Stimulated activated naive B cell treated with anti-CD40 and anti-IgM and Interleukin-4, amounts not matched to agents 10 μg/mL and 1 μg/mL and 100 μg/mL, for 72 hours (primary cell): Measurements from ENCODE around the gene UBE2J1.

ENCODE experiments used
- ATAC-seq, 2 donors: fragments of 150-1000 bp; cut with Tn5 transposase; replicated peaks; 2 replicates each; pipeline ENCODE4 v1.10.0; 2021; ENCODE audit warnings: moderate library complexity in 1 of 2
- DNase-seq: peaks from one replicate; pipeline ENCODE4 v3.0.0; 2021
- H3K27ac Mint-ChIP-seq: one replicate; pipeline ENCODE4 v1.8.0; 2022; ENCODE audit warnings: mild to moderate bottlenecking, mixed read lengths
- H3K27me3 Mint-ChIP-seq, 2 donors: one replicate each; pipeline ENCODE4 v1.8.0; 2022; ENCODE audit warnings: mixed read lengths in 2 of 2
- H3K36me3 Mint-ChIP-seq, 2 donors: one replicate each; pipeline ENCODE4 v1.8.0; 2022; ENCODE audit warnings: mixed read lengths in 2 of 2, mild to moderate bottlenecking in 1 of 2
- H3K4me1 Mint-ChIP-seq, 2 donors: one replicate each; pipeline ENCODE4 v1.8.0; 2022; ENCODE audit warnings: mixed read lengths in 2 of 2, mild to moderate bottlenecking in 1 of 2
- H3K4me3 Mint-ChIP-seq, 2 donors: one replicate each; pipeline ENCODE4 v1.8.0; 2022; ENCODE audit warnings: mild to moderate bottlenecking in 2 of 2, mixed read lengths in 2 of 2, moderate library complexity in 1 of 2
- H3K9me3 Mint-ChIP-seq, 2 donors: one replicate each; pipeline ENCODE4 v1.8.0; 2022; ENCODE audit warnings: mixed read lengths in 2 of 2, mild to moderate bottlenecking in 1 of 2

Gene UBE2J1

DNA sequence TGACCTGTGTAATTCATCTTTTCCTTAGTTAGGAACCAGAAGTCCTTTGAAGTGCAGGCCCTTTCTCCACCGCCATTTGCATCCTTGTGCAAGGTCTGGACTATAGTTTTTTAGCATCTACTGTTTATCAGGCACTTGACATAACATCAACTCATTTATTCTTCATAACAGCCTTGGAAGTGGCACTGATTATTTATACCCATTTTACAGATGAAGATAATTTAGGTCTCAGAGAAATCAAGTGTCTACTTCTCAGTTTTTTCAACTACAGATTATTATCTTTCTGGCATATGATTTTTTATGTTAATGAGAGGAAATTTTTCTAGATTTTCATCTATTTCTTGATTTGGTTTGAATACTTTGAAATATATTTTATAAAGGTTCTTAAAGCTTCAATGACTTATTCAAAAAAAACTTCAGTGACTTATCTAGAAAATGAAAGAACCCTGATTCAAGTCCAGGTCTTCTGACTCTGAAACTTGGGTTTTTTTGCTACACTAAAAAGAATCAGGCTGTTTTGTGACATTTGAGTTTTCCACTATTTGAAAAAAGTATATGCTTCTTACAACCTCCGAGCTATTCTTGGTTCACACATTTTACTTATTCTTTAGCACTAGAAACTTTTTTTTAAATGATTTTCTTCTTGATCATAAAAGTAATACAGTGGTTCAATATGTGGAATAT, 3.1 kb upstream of the UBE2J1 start:
- DNase-seq, result no peak
- no peaks in the 10 kb centered on the region for H3K27me3 Mint-ChIP-seq
- H3K9me3 Mint-ChIP-seq, result peaks cover 0 to 1% of the 10 kb centered on the region in 2 donors
- no peak overlapping the region for H3K4me3 Mint-ChIP-seq
- H3K27ac Mint-ChIP-seq, result no peak overlapping the region
- no peak for ATAC-seq
- peaks cover 3% of the 10 kb centered on the region in 2 donors for H3K36me3 Mint-ChIP-seq
- H3K4me1 Mint-ChIP-seq, result peaks cover 32 to 67% of the 10 kb centered on the region in 2 donors

DNA sequence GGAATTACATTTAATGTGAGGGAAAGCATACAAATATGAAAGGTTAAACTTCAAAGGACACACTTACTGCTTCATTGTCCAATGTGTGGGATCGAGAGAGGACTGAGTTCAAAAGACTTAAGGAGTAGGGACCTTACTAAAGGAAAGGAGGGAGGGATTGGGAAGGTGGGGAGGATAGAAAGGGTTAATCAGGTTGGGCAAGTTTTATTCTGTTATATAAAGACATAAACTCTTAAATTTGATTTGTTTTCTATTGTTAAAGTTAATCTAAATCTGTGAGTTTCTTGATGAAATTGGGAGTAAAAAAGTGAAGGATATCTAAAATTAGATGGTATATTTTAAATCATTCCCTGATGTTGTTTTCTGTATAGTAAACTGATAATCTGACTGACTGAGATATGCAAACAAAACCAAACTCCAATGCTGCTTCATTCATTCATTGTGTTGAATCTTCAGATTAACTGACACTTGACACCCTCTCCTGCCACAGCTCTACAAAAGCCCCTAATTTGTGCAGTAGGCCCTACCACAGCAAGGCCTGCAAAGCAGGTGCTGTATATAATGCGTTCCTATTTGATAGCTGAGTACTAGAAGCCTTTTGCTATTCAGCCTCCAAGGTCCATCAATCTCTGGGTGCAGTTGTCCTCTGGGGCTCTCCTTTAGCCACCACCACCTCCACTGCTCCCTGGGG, 1.3 kb upstream of the UBE2J1 start:
- Mint-ChIP-seq H3K27me3 (no peaks in the 10 kb centered on the region), H3K9me3 (no peaks in the 10 kb centered on the region), H3K27ac (peak overlapping the region; percentile 92), H3K4me3 (peak overlapping the region; percentile 94 to 95), H3K4me1 (peaks cover 39 to 73% of the 10 kb centered on the region in 2 donors), H3K36me3 (peaks cover 12 to 19% of the 10 kb centered on the region in 2 donors)
- DNase-seq (no peak), ATAC-seq (no peak)

DNA sequence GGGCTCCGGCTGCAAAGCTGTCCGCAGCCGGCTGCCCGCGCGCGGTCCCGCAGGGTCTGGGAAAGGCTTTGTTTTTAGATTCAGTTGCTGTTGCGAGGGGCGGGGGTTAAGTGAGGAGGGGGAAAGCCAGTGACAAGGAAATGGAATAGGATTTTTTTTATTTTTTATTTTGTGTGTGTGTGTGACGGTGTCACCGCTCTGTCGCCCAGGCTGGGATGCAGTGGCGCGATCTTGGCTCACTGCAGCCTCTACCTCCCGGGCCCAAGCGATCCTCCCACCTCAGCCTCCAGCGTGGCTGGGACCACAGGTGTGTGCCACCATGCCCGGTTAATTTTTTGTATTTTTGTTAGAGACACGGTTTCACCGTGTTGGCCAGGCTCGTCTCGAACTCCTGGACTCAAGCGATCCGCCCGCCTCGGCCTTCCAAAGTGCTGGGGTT, 615 bp upstream of the UBE2J1 start:
- Mint-ChIP-seq H3K4me1 (peaks cover 45 to 75% of the 10 kb centered on the region in 2 donors), H3K9me3 (no peaks in the 10 kb centered on the region), H3K4me3 (peak overlapping the region; percentile 94 to 95), H3K27me3 (no peaks in the 10 kb centered on the region), H3K27ac (peak overlapping the region; percentile 92), H3K36me3 (peaks cover 16 to 23% of the 10 kb centered on the region in 2 donors)
- DNase-seq, result no peak
- ATAC-seq, result peak; percentile 1 to 5

GRCh38 chr6:89351671-89352277, 748 bp downstream of the UBE2J1 start:
- Mint-ChIP-seq H3K27me3 (no peaks in the 10 kb centered on the region), H3K4me1 (peaks cover 46 to 71% of the 10 kb centered on the region in 2 donors), H3K36me3 (peaks cover 17 to 23% of the 10 kb centered on the region in 2 donors), H3K9me3 (no peaks in the 10 kb centered on the region), H3K4me3 (peak overlapping the region; percentile 94 to 95), H3K27ac (peak overlapping the region; percentile 94)
- DNase-seq (no peak), ATAC-seq (no peak)

GRCh38 chr6:89350281-89350966, 2.1 kb downstream of the UBE2J1 start:
- ATAC-seq, result peak; percentile 58 to 61
- Mint-ChIP-seq H3K9me3 (no peaks in the 10 kb centered on the region), H3K36me3 (peaks cover 17 to 30% of the 10 kb centered on the region in 2 donors), H3K4me1 (peaks cover 50 to 78% of the 10 kb centered on the region in 2 donors), H3K27me3 (no peaks in the 10 kb centered on the region), H3K27ac (peak overlapping the region; percentile 94), H3K4me3 (peak overlapping the region; percentile 94 to 95)
- DNase-seq, result no peak

DNA sequence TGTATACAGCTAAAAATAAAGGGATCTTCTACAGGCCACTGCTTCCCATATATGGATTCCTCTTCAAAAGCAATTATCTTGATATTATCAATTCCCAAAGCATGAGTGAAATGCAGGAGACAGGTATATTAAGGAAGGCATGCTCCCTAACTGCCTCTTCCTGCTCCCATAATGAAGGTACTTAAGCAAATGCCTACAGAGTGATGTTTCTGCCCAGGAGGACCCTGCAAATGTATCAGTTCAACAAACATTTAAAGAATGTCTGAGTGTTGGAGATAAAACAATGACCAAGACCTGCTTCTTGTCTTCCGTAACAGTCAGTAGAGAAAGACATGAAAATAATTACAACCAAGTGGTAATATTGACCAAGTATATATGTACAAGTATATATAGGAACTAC, 4.2 kb downstream of the UBE2J1 start:
- no peaks in the 10 kb centered on the region for H3K9me3 Mint-ChIP-seq

DNA sequence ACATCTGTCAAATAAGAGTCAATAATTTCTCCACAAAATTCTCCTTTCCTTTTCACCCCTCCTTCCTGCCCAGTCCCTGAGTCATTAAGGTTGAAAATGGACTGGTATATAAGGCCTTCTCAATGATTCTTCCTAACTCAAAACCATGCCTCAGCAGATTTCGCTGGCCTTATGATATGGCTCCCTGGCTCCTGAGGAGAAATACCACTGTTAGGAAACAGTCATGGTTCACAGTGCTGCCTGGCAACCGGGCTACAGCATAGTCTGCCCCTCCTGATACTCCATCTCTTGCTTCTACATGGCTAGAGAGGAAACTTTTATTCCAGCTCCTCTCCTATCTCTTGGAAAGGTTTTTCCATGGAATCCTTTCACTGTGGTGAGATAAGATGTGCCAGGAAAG, 4.7 kb downstream of the UBE2J1 start:
- DNase-seq (no peak), ATAC-seq (no peak)
- Mint-ChIP-seq H3K36me3 (peaks cover 17 to 33% of the 10 kb centered on the region in 2 donors), H3K27ac (no peak overlapping the region), H3K4me3 (no peak overlapping the region), H3K4me1 (peaks cover 47 to 72% of the 10 kb centered on the region in 2 donors), H3K9me3 (no peaks in the 10 kb centered on the region), H3K27me3 (no peaks in the 10 kb centered on the region)

More for the DNA sequence above, 4.2 kb downstream of the UBE2J1 start:
- Mint-ChIP-seq H3K27ac (peak overlapping the region; percentile 33), H3K4me3 (peak overlapping the region in 1 of 2 donors; percentile 11), H3K27me3 (no peaks in the 10 kb centered on the region), H3K4me1 (peaks cover 48 to 76% of the 10 kb centered on the region in 2 donors), H3K36me3 (peaks cover 17 to 33% of the 10 kb centered on the region in 2 donors)
- ATAC-seq, result no peak
- DNase-seq, result no peak

DNA sequence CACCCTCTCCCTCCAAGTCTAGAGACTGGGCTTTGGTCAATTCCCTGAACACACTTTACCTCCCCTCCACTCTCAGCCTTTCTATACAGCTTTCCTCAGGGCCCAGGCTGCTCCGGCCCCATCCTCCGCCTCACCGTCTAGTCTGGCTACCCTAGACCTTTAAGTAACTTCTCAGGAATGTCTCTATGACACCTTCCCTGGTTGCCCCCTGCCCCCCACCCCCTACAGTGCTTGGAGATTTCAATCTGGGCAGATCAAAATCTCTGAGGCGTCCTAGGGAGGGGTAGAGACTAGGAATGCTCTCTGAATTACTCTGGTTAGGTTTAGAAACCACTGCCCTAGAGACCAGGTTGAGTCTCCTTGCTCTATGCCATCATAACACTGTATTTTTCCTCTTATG, 6.1 kb downstream of the UBE2J1 start:
- Mint-ChIP-seq H3K27me3 (no peaks in the 10 kb centered on the region), H3K4me1 (peaks cover 47 to 69% of the 10 kb centered on the region in 2 donors), H3K4me3 (no peak overlapping the region), H3K27ac (peak overlapping the region; percentile 11), H3K36me3 (peaks cover 19 to 33% of the 10 kb centered on the region in 2 donors), H3K9me3 (no peaks in the 10 kb centered on the region)
- ATAC-seq (no peak), DNase-seq (no peak)

DNA sequence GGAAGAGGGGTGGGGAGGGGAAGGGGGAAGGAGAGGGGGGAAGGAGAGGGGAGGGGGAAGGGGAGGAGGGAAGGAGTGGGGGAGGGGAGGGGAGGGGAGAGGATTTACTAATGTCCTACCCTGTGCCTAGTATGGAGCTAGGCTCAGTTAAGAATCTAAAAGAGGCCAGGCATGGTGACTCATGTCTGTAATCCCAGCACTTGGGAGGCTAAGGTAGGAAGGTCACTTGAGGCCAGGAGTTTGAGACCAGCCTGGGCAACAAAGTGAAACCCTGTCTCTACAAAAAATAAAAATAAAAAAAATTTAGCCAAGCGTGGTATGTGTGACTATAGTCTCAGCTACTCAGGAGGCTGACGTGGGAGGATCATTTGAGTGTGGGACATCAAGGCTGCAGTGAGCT, 13.0 kb downstream of the UBE2J1 start:
- H3K9me3 Mint-ChIP-seq, result no peaks in the 10 kb centered on the region
- H3K4me3 Mint-ChIP-seq, result no peak overlapping the region
- H3K4me1 Mint-ChIP-seq, result peaks cover 12 to 22% of the 10 kb centered on the region in 2 donors
- H3K27ac Mint-ChIP-seq, result peak overlapping the region; percentile 59
- H3K27me3 Mint-ChIP-seq, result no peaks in the 10 kb centered on the region
- peaks cover 27 to 33% of the 10 kb centered on the region in 2 donors for H3K36me3 Mint-ChIP-seq
- ATAC-seq (no peak), DNase-seq (no peak)

GRCh38 chr6:89335164-89335563, 17.4 kb downstream of the UBE2J1 start:
- ATAC-seq, result no peak
- no peaks in the 10 kb centered on the region for H3K27me3 Mint-ChIP-seq

DNA sequence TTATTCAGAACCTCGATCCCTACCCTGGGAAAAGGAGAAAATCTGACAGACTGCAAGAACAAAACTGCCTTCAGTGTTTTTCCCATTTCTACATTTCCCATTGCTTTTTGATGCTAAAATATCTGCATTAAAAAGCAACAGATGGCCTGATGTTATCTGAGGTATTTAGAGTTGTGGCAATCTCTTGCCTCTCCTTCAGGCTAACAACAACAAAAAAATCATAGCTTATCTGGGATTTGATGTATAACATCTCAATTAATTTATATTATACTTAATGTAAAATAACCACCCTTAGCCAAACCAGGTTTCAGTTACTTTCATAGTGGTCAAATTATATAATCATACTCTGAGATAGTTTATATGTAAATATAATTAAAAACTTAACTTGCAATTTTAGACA, 21.6 kb downstream of the UBE2J1 start:
- peaks cover 30 to 36% of the 10 kb centered on the region in 2 donors for H3K36me3 Mint-ChIP-seq
- H3K4me3 Mint-ChIP-seq, result no peak overlapping the region

More at GRCh38 chr6:89335164-89335563, 17.4 kb downstream of the UBE2J1 start:
- no peak for DNase-seq
- peaks cover 5% of the 10 kb centered on the region in 2 donors for H3K4me1 Mint-ChIP-seq
- H3K36me3 Mint-ChIP-seq, result peaks cover 27 to 31% of the 10 kb centered on the region in 2 donors
- H3K4me3 Mint-ChIP-seq, result no peak overlapping the region
- H3K27ac Mint-ChIP-seq, result no peak overlapping the region
- H3K9me3 Mint-ChIP-seq, result no peaks in the 10 kb centered on the region

DNA sequence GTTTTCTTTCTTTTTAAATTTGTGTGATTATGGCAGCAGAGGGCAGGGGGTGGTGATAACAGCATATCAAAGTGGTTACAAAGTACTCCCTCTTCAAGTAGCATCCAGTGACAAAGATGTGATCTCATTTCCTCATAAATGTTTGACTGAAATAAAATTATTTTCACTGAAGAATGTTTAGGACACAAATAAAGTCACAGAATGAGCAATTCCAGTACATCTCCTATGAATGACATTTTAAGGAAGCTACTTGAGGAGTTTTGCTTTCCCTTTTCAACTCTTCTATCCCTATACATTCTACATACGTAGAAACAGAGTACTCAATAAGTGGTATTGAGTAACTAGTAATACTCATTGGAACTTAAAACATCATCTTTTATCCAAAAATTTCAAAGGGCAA, 23.5 kb downstream of the UBE2J1 start:
- H3K4me3 Mint-ChIP-seq, result no peak overlapping the region
- H3K27ac Mint-ChIP-seq, result no peak overlapping the region
- ATAC-seq (no peak), DNase-seq (no peak)
- H3K9me3 Mint-ChIP-seq, result no peaks in the 10 kb centered on the region
- no peaks in the 10 kb centered on the region for H3K27me3 Mint-ChIP-seq
- H3K4me1 Mint-ChIP-seq, result no peaks in the 10 kb centered on the region
- H3K36me3 Mint-ChIP-seq, result peaks cover 31 to 36% of the 10 kb centered on the region in 2 donors

More for the DNA sequence above, 21.6 kb downstream of the UBE2J1 start:
- Mint-ChIP-seq H3K9me3 (no peaks in the 10 kb centered on the region), H3K27ac (no peak overlapping the region), H3K4me1 (no peaks in the 10 kb centered on the region), H3K27me3 (no peaks in the 10 kb centered on the region)
- ATAC-seq (no peak), DNase-seq (no peak)

DNA sequence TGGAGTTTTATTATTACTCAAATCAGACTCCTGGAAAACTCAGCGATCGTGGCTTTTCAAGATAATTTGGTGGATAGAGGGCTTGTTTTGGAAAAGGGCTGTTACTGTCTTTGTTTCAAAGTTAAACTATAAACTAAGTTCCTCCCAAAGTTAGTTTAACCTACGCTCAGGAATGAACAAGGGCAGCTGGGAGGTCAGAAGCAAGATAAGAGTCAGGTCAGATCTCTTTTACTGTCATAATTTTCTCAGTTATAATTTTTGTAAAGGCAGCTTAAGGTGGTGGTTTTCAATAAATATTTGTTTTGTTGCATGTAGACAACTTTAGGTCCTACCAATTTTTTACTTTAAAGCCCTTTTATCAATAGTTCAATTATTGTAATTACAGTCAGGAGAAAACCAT, 28.2 kb downstream of the UBE2J1 start:
- no peak for ATAC-seq
- Mint-ChIP-seq H3K36me3 (peaks cover 27 to 57% of the 10 kb centered on the region in 2 donors), H3K4me1 (peaks cover 18 to 20% of the 10 kb centered on the region in 2 donors), H3K27me3 (no peaks in the 10 kb centered on the region), H3K9me3 (peaks cover 5 to 8% of the 10 kb centered on the region in 2 donors), H3K27ac (no peak overlapping the region), H3K4me3 (no peak overlapping the region)
- no peak for DNase-seq

GRCh38 chr6:89323511-89323971, 29.0 kb downstream of the UBE2J1 start:
- no peak overlapping the region for H3K27ac Mint-ChIP-seq
- H3K9me3 Mint-ChIP-seq, result peaks cover 5 to 8% of the 10 kb centered on the region in 2 donors
- H3K36me3 Mint-ChIP-seq, result peaks cover 21 to 53% of the 10 kb centered on the region in 2 donors
- no peak for ATAC-seq
- H3K4me1 Mint-ChIP-seq, result peaks cover 21 to 24% of the 10 kb centered on the region in 2 donors
- no peaks in the 10 kb centered on the region for H3K27me3 Mint-ChIP-seq
- H3K4me3 Mint-ChIP-seq, result no peak overlapping the region
- DNase-seq, result no peak
